Mesenchymal stem cell (in vitro differentiated cells and primary cell): ENCODE data around the gene OR2F1.

Experiments used
- DNase-seq: peaks from one replicate; pipeline ENCODE4 v3.0.0-alpha.2; 2013
- H2AFZ ChIP-seq: one replicate; pipeline ENCODE4 v1.6.1; 2013; ENCODE audit warnings: low read depth, mild to moderate bottlenecking, control low read depth, inconsistent platforms, low read length, moderate library complexity
- H2AK5ac ChIP-seq: 2 replicates; pipeline ENCODE4 v1.6.1; 2013; ENCODE audit warnings: low read length, moderate library complexity, mild to moderate bottlenecking, inconsistent platforms; ENCODE audit not compliant: severe bottlenecking
- H2BK120ac ChIP-seq: one replicate; pipeline ENCODE4 v1.6.1; 2013; ENCODE audit warnings: low read depth, mild to moderate bottlenecking, inconsistent platforms, low read length, moderate library complexity
- H2BK12ac ChIP-seq, 2 experiments: one replicate each; pipeline ENCODE4 v1.6.1; 2013; ENCODE audit warnings: inconsistent platforms in 2 of 2, low read length in 2 of 2, mild to moderate bottlenecking in 2 of 2, moderate library complexity in 2 of 2, control low read depth in 1 of 2
- H2BK15ac ChIP-seq: one replicate; pipeline ENCODE4 v1.6.1; 2013; ENCODE audit warnings: mild to moderate bottlenecking, low read depth, inconsistent platforms; ENCODE audit not compliant: poor library complexity, severe bottlenecking
- H2BK5ac ChIP-seq: 2 replicates; pipeline ENCODE4 v1.6.1; 2013; ENCODE audit warnings: low read depth, mild to moderate bottlenecking, low read length, control low read depth, inconsistent platforms; ENCODE audit not compliant: poor library complexity, severe bottlenecking
- H3K14ac ChIP-seq, 2 experiments: one replicate each; pipeline ENCODE4 v1.6.1; 2013; ENCODE audit warnings: inconsistent platforms in 2 of 2, low read length in 2 of 2, control low read depth in 1 of 2, mild to moderate bottlenecking in 1 of 2, moderate library complexity in 1 of 2
- H3K18ac ChIP-seq, 2 experiments: one replicate each; pipeline ENCODE4 v1.6.1; 2013; ENCODE audit warnings: inconsistent platforms in 2 of 2, low read length in 2 of 2, control low read depth in 1 of 2, low read depth in 1 of 2, mild to moderate bottlenecking in 1 of 2
- H3K23ac ChIP-seq, 2 experiments: one replicate each; pipeline ENCODE4 v1.6.1; 2013; ENCODE audit warnings: inconsistent platforms in 2 of 2, low read length in 2 of 2, mild to moderate bottlenecking in 2 of 2, moderate library complexity in 2 of 2, control low read depth in 1 of 2
- H3K27ac ChIP-seq: 2 replicates; pipeline ENCODE4 v1.5.1; 2013; ENCODE audit warnings: mild to moderate bottlenecking, moderate library complexity, low read length, control low read depth, inconsistent platforms; ENCODE audit not compliant: poor library complexity, severe bottlenecking
- H3K27me3 ChIP-seq, 2 experiments: 2 replicates each; pipeline versions ENCODE4 v1.6.1 to v1.7.0; 2013; ENCODE audit warnings: low read length in 2 of 2, mild to moderate bottlenecking in 2 of 2, moderate library complexity in 2 of 2, control low read depth in 1 of 2, inconsistent platforms in 1 of 2; ENCODE audit not compliant: control insufficient read depth in 1 of 2, insufficient read depth in 1 of 2
- H3K36me3 ChIP-seq, 2 experiments: 2 replicates each; pipeline versions ENCODE4 v1.6.1 to v1.7.0; 2013; ENCODE audit warnings: low read length in 2 of 2, control low read depth in 1 of 2, inconsistent platforms in 1 of 2, low read depth in 1 of 2, mild to moderate bottlenecking in 1 of 2; ENCODE audit not compliant: insufficient read depth in 2 of 2, control insufficient read depth in 1 of 2
- H3K4ac ChIP-seq, 2 experiments: one replicate each; pipeline ENCODE4 v1.6.1; 2013; ENCODE audit warnings: inconsistent platforms in 2 of 2, low read length in 2 of 2, mild to moderate bottlenecking in 2 of 2, moderate library complexity in 2 of 2, control low read depth in 1 of 2, low read depth in 1 of 2
- H3K4me1 ChIP-seq: 2 replicates; pipeline ENCODE4 v1.6.1; 2013; ENCODE audit warnings: low read depth, low read length, control low read depth; ENCODE audit not compliant: control insufficient read depth, insufficient read depth
- H3K4me2 ChIP-seq: 2 replicates; pipeline ENCODE4 v1.6.1; 2013; ENCODE audit warnings: low read length, mild to moderate bottlenecking, inconsistent platforms; ENCODE audit not compliant: poor library complexity, severe bottlenecking
- H3K4me3 ChIP-seq, 2 experiments: 2 replicates each; pipeline versions ENCODE4 v1.5.1 to v1.7.0; 2013; ENCODE audit warnings: low read length in 2 of 2, mild to moderate bottlenecking in 2 of 2, control low read depth in 1 of 2, low read depth in 1 of 2; ENCODE audit not compliant: insufficient read depth in 1 of 2
- H3K79me1 ChIP-seq: replicated peaks from 2 replicates; pipeline ENCODE4 v1.6.1; 2013; ENCODE audit warnings: mild to moderate bottlenecking, control low read depth, low read length, inconsistent platforms; ENCODE audit not compliant: poor library complexity, severe bottlenecking
- H3K9ac ChIP-seq: 2 replicates; pipeline ENCODE4 v1.7.0; 2013; ENCODE audit warnings: mild to moderate bottlenecking, low read length, moderate library complexity
- H3K9me3 ChIP-seq: 2 replicates; pipeline ENCODE4 v1.7.0; 2013; ENCODE audit warnings: mild to moderate bottlenecking, low read length; ENCODE audit not compliant: control insufficient read depth
- H4K8ac ChIP-seq: one replicate; pipeline ENCODE4 v1.6.1; 2013; ENCODE audit warnings: inconsistent platforms, mild to moderate bottlenecking, low read length, moderate library complexity
- H4K91ac ChIP-seq: one replicate; pipeline ENCODE4 v1.6.1; 2013; ENCODE audit warnings: mild to moderate bottlenecking, low read length, inconsistent platforms
- WGBS: methylation state at CpG from one replicate; pipeline ENCODE4 v1.1.7; 2013; ENCODE audit warnings: mixed read lengths; 5-methylcytosine and 5-hydroxymethylcytosine counted together

Gene OR2F1

GRCh38 chr7:143993924-143994323 lies 39.3 kb downstream of the OR2F1 start:
- Histone ChIP-seq H3K18ac (no peak overlapping the region), H3K27me3 (no peaks in the 10 kb centered on the region), H2AK5ac (no peak overlapping the region), H3K23ac (no peak overlapping the region), H3K4me3 (no peak overlapping the region), H3K36me3 (no peaks in the 10 kb centered on the region), H3K4ac (no peak overlapping the region), H3K27ac (no peak overlapping the region), H3K79me1 (no peaks in the 10 kb centered on the region), H4K91ac (no peak overlapping the region), H3K9ac (no peak overlapping the region), H3K9me3 (no peaks in the 10 kb centered on the region), H2BK5ac (no peak overlapping the region), H4K8ac (no peak overlapping the region), H2BK120ac (no peak overlapping the region), H3K4me1 (no peaks in the 10 kb centered on the region), H3K4me2 (no peak overlapping the region), H2AFZ (no peak overlapping the region), H3K14ac (no peak overlapping the region), H2BK15ac (no peak overlapping the region), H2BK12ac (no peak overlapping the region)
- DNase-seq: no peak
- 71% methylated on average over 1 of the region's 3 CpGs for WGBS

GRCh38 chr7:144000020-144000419 lies 45.4 kb downstream of the OR2F1 start, which contains the start of gene OR6B1:
TSS of gene OR6B1 (plus strand) at chr7:144000320. CDS start at chr7:144003997, 3,677 bp downstream.
- H3K79me1 ChIP-seq: no peaks in the 10 kb centered on the region
- H2BK120ac ChIP-seq: no peak within 1 kb of the TSS
- no peak within 1 kb of the TSS for H3K9ac ChIP-seq
- no peak within 1 kb of the TSS for H3K4ac ChIP-seq
- no peak within 1 kb of the TSS for H2BK12ac ChIP-seq
- H3K9me3 ChIP-seq: no peaks in the 10 kb centered on the region
- H3K14ac ChIP-seq: no peak within 1 kb of the TSS
- no peak within 1 kb of the TSS for H3K27ac ChIP-seq
- no peak within 1 kb of the TSS for H3K4me3 ChIP-seq
- no peak within 1 kb of the TSS for H3K4me2 ChIP-seq
- no peak within 1 kb of the TSS for H2AK5ac ChIP-seq
- WGBS: 80% methylated on average over 2 of the region's 4 CpGs
- H3K23ac ChIP-seq: no peak within 1 kb of the TSS
- H4K8ac ChIP-seq: no peak within 1 kb of the TSS
- H2BK5ac ChIP-seq: no peak within 1 kb of the TSS
- no peaks in the 10 kb centered on the region for H3K4me1 ChIP-seq
- H2BK15ac ChIP-seq: no peak within 1 kb of the TSS
- no peaks in the 10 kb centered on the region for H3K27me3 ChIP-seq
- no peaks in the 10 kb centered on the region for H3K36me3 ChIP-seq
- H2AFZ ChIP-seq: no peak within 1 kb of the TSS
- H4K91ac ChIP-seq: no peak within 1 kb of the TSS
- no peak within 1 kb of the TSS for H3K18ac ChIP-seq
- DNase-seq: no peak

- Histone ChIP-seq H2BK15ac (no peak overlapping the region), H2BK12ac (no peak overlapping the region), H3K79me1 (no peaks in the 10 kb centered on the region), H3K14ac (no peak overlapping the region), H3K27me3 (no peaks in the 10 kb centered on the region), H3K18ac (no peak overlapping the region), H3K27ac (no peak overlapping the region), H4K91ac (no peak overlapping the region), H3K9ac (no peak overlapping the region), H2AFZ (no peak overlapping the region), H3K4me2 (no peak overlapping the region), H3K4me3 (no peak overlapping the region), H2AK5ac (no peak overlapping the region), H3K4ac (no peak overlapping the region), H2BK120ac (no peak overlapping the region), H3K36me3 (no peaks in the 10 kb centered on the region), H3K9me3 (no peaks in the 10 kb centered on the region), H2BK5ac (no peak overlapping the region), H3K23ac (no peak overlapping the region), H3K4me1 (no peaks in the 10 kb centered on the region), H4K8ac (no peak overlapping the region)
- 73% methylated on average over 3 of the region's 3 CpGs for WGBS
- no peak for DNase-seq
Observed at GRCh38 chr7:144001543-144001942, 46.9 kb downstream of the OR2F1 start.

GRCh38 chr7:144004703-144005102 lies 50.1 kb downstream of the OR2F1 start:
- no peak overlapping the region for H2BK5ac ChIP-seq
- no peak overlapping the region for H2BK12ac ChIP-seq
- no peak for DNase-seq
- no peak overlapping the region for H3K23ac ChIP-seq
- H2BK15ac ChIP-seq: no peak overlapping the region
- H4K91ac ChIP-seq: no peak overlapping the region
- H3K4me3 ChIP-seq: no peak overlapping the region
- no peak overlapping the region for H3K9ac ChIP-seq
- WGBS: 68% methylated on average over 5 of the region's 5 CpGs
- no peak overlapping the region for H2AK5ac ChIP-seq
- H3K36me3 ChIP-seq: no peaks in the 10 kb centered on the region
- no peaks in the 10 kb centered on the region for H3K79me1 ChIP-seq
- H3K4ac ChIP-seq: no peak overlapping the region
- H3K4me2 ChIP-seq: no peak overlapping the region
- H3K18ac ChIP-seq: no peak overlapping the region
- no peaks in the 10 kb centered on the region for H3K27me3 ChIP-seq
- no peak overlapping the region for H2BK120ac ChIP-seq
- H2AFZ ChIP-seq: no peak overlapping the region
- H3K14ac ChIP-seq: no peak overlapping the region
- H3K9me3 ChIP-seq: peaks cover 5% of the 10 kb centered on the region
- no peaks in the 10 kb centered on the region for H3K4me1 ChIP-seq
- H3K27ac ChIP-seq: no peak overlapping the region
- H4K8ac ChIP-seq: no peak overlapping the region
